ENCODE results near the gene VSIG2.

The VSIG2 gene

GRCh38 chr11:124722176-124722575 is 29.9 kb downstream of the VSIG2 start:
- no peak for TF ChIP-seq CTCF (IDR thresholded peaks at IDR 0.05; ENCODE audit: control insufficient read depth, extremely low read depth, insufficient read depth)
- DNase-seq (ENCODE audit: low read depth), result no peak
- H3K4me3 ChIP-seq (ENCODE audit: low read depth, low read length), result no peak overlapping the region

- no peak overlapping the region for H3K4me3 ChIP-seq (ENCODE audit: low read depth, low read length)
- no peak for TF ChIP-seq CTCF (IDR thresholded peaks at IDR 0.05; ENCODE audit: control insufficient read depth, extremely low read depth, insufficient read depth)
- DNase-seq (ENCODE audit: low read depth), result no peak
These were observed 32.5 kb downstream of the VSIG2 start for GRCh38 chr11:124719534-124719933.

- no peak overlapping the region for H3K4me3 ChIP-seq (ENCODE audit: low read depth, low read length)
- no peak for DNase-seq (ENCODE audit: low read depth)
- no peak for TF ChIP-seq CTCF (IDR thresholded peaks at IDR 0.05; ENCODE audit: control insufficient read depth, extremely low read depth, insufficient read depth)
These were observed 33.3 kb downstream of the VSIG2 start for GRCh38 chr11:124718801-124719200.

GRCh38 chr11:124717786-124718651 is 34.0 kb downstream of the VSIG2 start:
- TF ChIP-seq CTCF (IDR thresholded peaks at IDR 0.05; ENCODE audit: control insufficient read depth, extremely low read depth, insufficient read depth), result no peak
- H3K4me3 ChIP-seq (ENCODE audit: low read depth, low read length), result no peak overlapping the region
- DNase-seq (ENCODE audit: low read depth), result no peak

GRCh38 chr11:124717421-124717785 is 34.7 kb downstream of the VSIG2 start:
- no peak for DNase-seq (ENCODE audit: low read depth)
- H3K4me3 ChIP-seq (ENCODE audit: low read depth, low read length), result no peak overlapping the region
- no peak for TF ChIP-seq CTCF (IDR thresholded peaks at IDR 0.05; ENCODE audit: control insufficient read depth, extremely low read depth, insufficient read depth)

- no peak overlapping the region for H3K4me3 ChIP-seq (ENCODE audit: low read depth, low read length)
- DNase-seq (ENCODE audit: low read depth), result no peak
- no peak for TF ChIP-seq CTCF (IDR thresholded peaks at IDR 0.05; ENCODE audit: control insufficient read depth, extremely low read depth, insufficient read depth)
These were observed 35.5 kb downstream of the VSIG2 start for GRCh38 chr11:124716591-124716990.

GRCh38 chr11:124712392-124712791 is 39.7 kb downstream of the VSIG2 start:
- no peak for DNase-seq (ENCODE audit: low read depth)
- H3K4me3 ChIP-seq (ENCODE audit: low read depth, low read length), result no peak overlapping the region
- no peak for TF ChIP-seq CTCF (IDR thresholded peaks at IDR 0.05; ENCODE audit: control insufficient read depth, extremely low read depth, insufficient read depth)

All from LNCaP clone FGC (cell line).